Skin of body (tissue), 2 donors: ENCODE measurements around the gene PPP6R3. TPM values are rescaled to one million over a fixed set of nuclear protein-coding genes. Genes with fewer than 3 reads are reported as not detected.
"Not testable (repeated sequence)": the region's sequence is repeated elsewhere in the genome, so short reads cannot be mapped to it uniquely, and the experiment has no call there.

Experiments
- DNase-seq: peaks from one replicate; lab custom pipeline; 2025; lab: John Stamatoyannopoulos, UW
- total RNA-seq: library from RNA; depleted of rRNA; stranded (reverse); fragments of >200 nt; gene quantifications from one replicate; pipeline ENCODE4 v1.2.3, GENCODE V29; 2014

The PPP6R3 gene
- total RNA-seq, 1 donor from 2014 or later = 154 TPM

GRCh38 chr11:68455485-68455884 is 5.1 kb upstream of the PPP6R3 start:
- no peak for DNase-seq

- DNase-seq = no peak
These were observed 3.2 kb upstream of the PPP6R3 start for GRCh38 chr11:68457216-68457897.

- DNase-seq = no peak
These were observed 2.7 kb upstream of the PPP6R3 start for GRCh38 chr11:68457898-68458249.

- not testable (repeated sequence) for DNase-seq
These were observed 2.2 kb upstream of the PPP6R3 start for GRCh38 chr11:68458340-68458739.

- peak; percentile 99 for DNase-seq
These were observed 439 bp upstream of the PPP6R3 start for GRCh38 chr11:68459886-68460740.

- no peak for DNase-seq
These were observed 994 bp downstream of the PPP6R3 start for GRCh38 chr11:68461575-68461917.

- no peak for DNase-seq
These were observed 3.2 kb downstream of the PPP6R3 start for GRCh38 chr11:68463714-68464113.

GRCh38 chr11:68467201-68467834 is 6.8 kb downstream of the PPP6R3 start:
- DNase-seq = no peak

GRCh38 chr11:68468217-68468828 is 7.8 kb downstream of the PPP6R3 start:
- no peak for DNase-seq

GRCh38 chr11:68469122-68469521 is 8.6 kb downstream of the PPP6R3 start:
- DNase-seq = no peak

GRCh38 chr11:68469642-68470041 is 9.1 kb downstream of the PPP6R3 start:
- no peak for DNase-seq

GRCh38 chr11:68470304-68470811 is 9.8 kb downstream of the PPP6R3 start:
- DNase-seq = no peak

GRCh38 chr11:68471360-68472340 is 11.1 kb downstream of the PPP6R3 start:
- DNase-seq = no peak

- no peak for DNase-seq
These were observed 12.2 kb downstream of the PPP6R3 start for GRCh38 chr11:68472778-68473177.

- no peak for DNase-seq
These were observed 13.1 kb downstream of the PPP6R3 start for GRCh38 chr11:68473693-68474092.

GRCh38 chr11:68475626-68476025 is 15.1 kb downstream of the PPP6R3 start:
- DNase-seq = not testable (repeated sequence)

- DNase-seq = no peak
These were observed 18.8 kb downstream of the PPP6R3 start for GRCh38 chr11:68479390-68479789.

GRCh38 chr11:68480193-68480592 is 19.6 kb downstream of the PPP6R3 start:
- DNase-seq = no peak

GRCh38 chr11:68480852-68481510 is 20.4 kb downstream of the PPP6R3 start:
- peak; percentile 39 for DNase-seq
